Mammary epithelial cell (primary cell): Measurements from ENCODE around the gene GNMT.

Source experiments
- EZH2 ChIP-seq: IDR thresholded peaks from 2 replicates; pipeline ENCODE4 v1.6.1; 2012; ENCODE audit warnings: low read length, inconsistent platforms, borderline replicate concordance
- TF ChIP-seq, protein P1 (sequence below), 2 donors: IDR thresholded peaks in 1 of 2; conservative IDR thresholded peaks in 1 of 2; 2 replicates each; pipeline ENCODE4 v1.5.1; 2011 to 2012; ENCODE audit warnings: inconsistent platforms in 2 of 2, low read length in 2 of 2, mild to moderate bottlenecking in 2 of 2, control low read depth in 1 of 2, low read depth in 1 of 2; ENCODE audit not compliant: insufficient read depth in 1 of 2; ENCODE audit errors: extremely low read depth in 1 of 2

DNA sequence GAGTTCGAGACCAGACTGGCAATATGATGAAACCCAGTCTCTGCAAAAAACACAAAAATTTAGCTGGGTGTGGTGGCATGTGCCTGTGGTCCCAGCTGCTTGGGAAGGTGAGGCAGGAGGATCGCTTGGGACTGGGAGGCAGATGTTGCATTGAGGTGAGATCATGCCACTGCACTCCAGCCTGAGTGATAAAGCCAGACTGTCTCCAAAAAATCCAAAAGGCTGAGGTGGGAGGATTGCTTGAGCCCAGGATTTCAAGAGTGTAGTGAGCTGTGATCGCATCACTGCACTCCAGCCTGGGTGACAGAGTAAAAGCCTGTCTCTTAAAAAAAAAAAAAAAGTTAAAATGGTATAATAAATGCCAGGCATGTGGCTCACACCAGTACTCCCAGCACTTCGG is 46.0 kb upstream of the GNMT start:
- TF ChIP-seq, protein P1, sequence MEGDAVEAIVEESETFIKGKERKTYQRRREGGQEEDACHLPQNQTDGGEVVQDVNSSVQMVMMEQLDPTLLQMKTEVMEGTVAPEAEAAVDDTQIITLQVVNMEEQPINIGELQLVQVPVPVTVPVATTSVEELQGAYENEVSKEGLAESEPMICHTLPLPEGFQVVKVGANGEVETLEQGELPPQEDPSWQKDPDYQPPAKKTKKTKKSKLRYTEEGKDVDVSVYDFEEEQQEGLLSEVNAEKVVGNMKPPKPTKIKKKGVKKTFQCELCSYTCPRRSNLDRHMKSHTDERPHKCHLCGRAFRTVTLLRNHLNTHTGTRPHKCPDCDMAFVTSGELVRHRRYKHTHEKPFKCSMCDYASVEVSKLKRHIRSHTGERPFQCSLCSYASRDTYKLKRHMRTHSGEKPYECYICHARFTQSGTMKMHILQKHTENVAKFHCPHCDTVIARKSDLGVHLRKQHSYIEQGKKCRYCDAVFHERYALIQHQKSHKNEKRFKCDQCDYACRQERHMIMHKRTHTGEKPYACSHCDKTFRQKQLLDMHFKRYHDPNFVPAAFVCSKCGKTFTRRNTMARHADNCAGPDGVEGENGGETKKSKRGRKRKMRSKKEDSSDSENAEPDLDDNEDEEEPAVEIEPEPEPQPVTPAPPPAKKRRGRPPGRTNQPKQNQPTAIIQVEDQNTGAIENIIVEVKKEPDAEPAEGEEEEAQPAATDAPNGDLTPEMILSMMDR (conservative IDR thresholded peaks at IDR 0.05 in 1 of 2, IDR thresholded peaks at IDR 0.05 in 1 of 2; ENCODE audit: extremely low read depth in 1 of 2, insufficient read depth in 1 of 2, low read depth in 1 of 2, low read length in 2 of 2), result no peak
- TF ChIP-seq EZH2, result no peak
